Lower leg skin (tissue), 4 donors: ENCODE measurements around the gene VSIG2. TPM values are rescaled to one million over a fixed set of nuclear protein-coding genes. Genes with fewer than 3 reads are reported as not detected.
A peak's percentile ranks its signal among the peaks of the same experiment; 100 is the strongest.

Experiments used
- DNase-seq, 2 donors: peaks; one replicate each; pipeline ENCODE4 v3.0.0-alpha.2; 2019; ENCODE audit warnings: low spot score in 2 of 2
- H3K4me3 ChIP-seq: fragments of 200-600 bp; sonication (generic); 2 replicates; pipeline ENCODE4 v1.5.1; 2017; ENCODE audit warnings: mild to moderate bottlenecking, low read depth; ENCODE audit not compliant: poor library complexity, severe bottlenecking
- POLR2A ChIP-seq, 2 donors: fragments of 450-650 bp; IDR thresholded peaks; one replicate each; pipeline ENCODE4 v1.6.1; 2016 to 2017; ENCODE audit warnings: antibody characterized with exemption in 2 of 2, mild to moderate bottlenecking in 1 of 2, moderate library complexity in 1 of 2
- WGBS, 2 donors: methylation state at CpG; one replicate each; pipeline ENCODE4 v1.1.5; 2018; 5-methylcytosine and 5-hydroxymethylcytosine counted together
- intact Hi-C: fragments of 100-400 bp; cut with DNase I; formaldehyde crosslinking; loops from one replicate; pipeline ENCODE4 v1.15.0; 2023; ENCODE audit warnings: low total_unique reads
- total RNA-seq, 4 donors: library from RNA; depleted of rRNA; stranded (reverse); fragments of >200 nt; gene quantifications; one replicate each; pipeline ENCODE4 v1.1.0, GENCODE V29; 2016
- TF ChIP-seq, protein P1 (sequence below), 3 donors: fragments of 450-650 bp; IDR thresholded peaks; one replicate each; pipeline ENCODE4 v1.5.1; 2016; ENCODE audit warnings: antibody characterized with exemption in 3 of 3, mild to moderate bottlenecking in 3 of 3, moderate library complexity in 2 of 3

VSIG2 gene
- total RNA-seq, 4 donors from 2014 or later: 0.30 to 2.3 (median 0.55) TPM

DNA sequence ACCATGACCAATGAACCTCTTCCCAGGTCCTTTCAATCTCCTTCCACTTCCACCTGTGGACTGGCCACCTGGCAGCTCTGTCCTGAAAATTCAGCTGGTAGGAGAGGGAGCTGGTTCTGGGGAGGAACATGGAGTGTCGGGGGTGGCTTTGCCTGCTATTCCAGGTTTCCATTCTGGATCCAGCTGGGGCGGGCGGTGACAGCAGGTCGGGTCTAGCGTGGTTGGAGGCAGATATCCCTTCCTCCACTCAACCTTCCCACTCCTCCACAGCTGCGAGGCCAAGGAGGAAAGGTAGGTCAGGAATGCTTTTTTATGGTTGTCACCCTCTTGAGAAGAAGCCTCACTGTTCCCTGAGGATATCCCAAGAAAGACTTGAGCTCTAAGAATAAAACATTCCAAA, 9.0 kb downstream of the VSIG2 start:
- 75 to 78% methylated on average over 6 of the region's 6 CpGs for WGBS, 2 donors
- H3K4me3 ChIP-seq: no peak overlapping the region
- TF ChIP-seq POLR2A (IDR thresholded peaks at IDR 0.05): no peak
- TF ChIP-seq, protein P1, sequence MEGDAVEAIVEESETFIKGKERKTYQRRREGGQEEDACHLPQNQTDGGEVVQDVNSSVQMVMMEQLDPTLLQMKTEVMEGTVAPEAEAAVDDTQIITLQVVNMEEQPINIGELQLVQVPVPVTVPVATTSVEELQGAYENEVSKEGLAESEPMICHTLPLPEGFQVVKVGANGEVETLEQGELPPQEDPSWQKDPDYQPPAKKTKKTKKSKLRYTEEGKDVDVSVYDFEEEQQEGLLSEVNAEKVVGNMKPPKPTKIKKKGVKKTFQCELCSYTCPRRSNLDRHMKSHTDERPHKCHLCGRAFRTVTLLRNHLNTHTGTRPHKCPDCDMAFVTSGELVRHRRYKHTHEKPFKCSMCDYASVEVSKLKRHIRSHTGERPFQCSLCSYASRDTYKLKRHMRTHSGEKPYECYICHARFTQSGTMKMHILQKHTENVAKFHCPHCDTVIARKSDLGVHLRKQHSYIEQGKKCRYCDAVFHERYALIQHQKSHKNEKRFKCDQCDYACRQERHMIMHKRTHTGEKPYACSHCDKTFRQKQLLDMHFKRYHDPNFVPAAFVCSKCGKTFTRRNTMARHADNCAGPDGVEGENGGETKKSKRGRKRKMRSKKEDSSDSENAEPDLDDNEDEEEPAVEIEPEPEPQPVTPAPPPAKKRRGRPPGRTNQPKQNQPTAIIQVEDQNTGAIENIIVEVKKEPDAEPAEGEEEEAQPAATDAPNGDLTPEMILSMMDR (IDR thresholded peaks at IDR 0.05): no peak
- intact Hi-C loops: no loop called here
- DNase-seq: no peak

GRCh38 chr11:124742555-124742954, 9.5 kb downstream of the VSIG2 start:
- TF ChIP-seq POLR2A (IDR thresholded peaks at IDR 0.05): no peak
- TF ChIP-seq, protein P1 (IDR thresholded peaks at IDR 0.05): no peak
- WGBS, 2 donors: 74 to 79% methylated on average over 2 of the region's 2 CpGs

GRCh38 chr11:124740277-124740882, 11.7 kb downstream of the VSIG2 start:
- no peak for TF ChIP-seq POLR2A (IDR thresholded peaks at IDR 0.05)
- TF ChIP-seq, protein P1 (IDR thresholded peaks at IDR 0.05): no peak
- DNase-seq: peak in 1 of 2 donors; percentile 88
- peak overlapping the region; percentile 31 for H3K4me3 ChIP-seq
- intact Hi-C loops: no loop called here
- WGBS, 2 donors: 1 to 2% methylated on average over 32 to 37 of the region's 37 CpGs

More at GRCh38 chr11:124742555-124742954, 9.5 kb downstream of the VSIG2 start:
- no peak overlapping the region for H3K4me3 ChIP-seq
- intact Hi-C loops: no loop called here
- no peak for DNase-seq

DNA sequence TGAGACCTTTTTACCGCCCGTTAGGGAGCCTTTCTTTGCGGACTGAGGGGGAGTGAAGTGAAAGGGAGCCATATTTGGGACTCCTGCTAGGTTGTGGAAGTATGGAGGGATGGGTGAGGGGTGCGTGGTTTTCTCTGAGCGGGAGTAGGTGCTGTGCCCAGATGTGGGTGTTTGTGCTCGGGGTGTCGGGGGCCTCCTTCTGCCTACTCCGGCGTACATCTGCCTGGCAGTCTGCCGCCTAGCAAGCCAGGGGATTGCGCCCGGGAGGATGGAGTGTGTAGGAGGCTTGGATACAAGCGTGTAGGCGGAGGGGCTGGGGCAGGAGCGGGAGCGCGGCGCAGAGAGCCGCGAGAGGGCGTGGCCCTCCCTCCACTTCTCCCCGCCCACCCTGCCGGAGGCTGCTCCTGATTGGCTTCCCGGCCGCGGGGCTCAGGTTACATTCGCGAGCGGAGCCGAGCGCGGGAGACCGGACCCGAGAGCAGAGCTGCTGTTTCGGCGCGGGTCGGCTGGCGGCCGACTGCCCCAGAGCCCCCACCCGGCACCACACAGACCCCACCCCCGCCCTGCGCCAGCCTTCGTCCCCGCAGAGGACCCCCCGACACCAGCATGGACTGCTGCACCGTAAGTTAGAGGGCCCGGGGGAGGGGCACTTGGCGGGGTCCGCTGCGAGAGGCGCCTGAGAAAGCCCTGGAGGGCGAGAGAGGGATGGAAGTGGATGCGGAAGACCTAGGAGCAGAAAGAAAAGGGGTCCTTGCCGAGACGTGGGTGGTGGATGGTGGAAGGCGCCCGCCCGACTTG, 12.4 kb downstream of the VSIG2 start, which contains the start of gene NRGN:
Gene NRGN (plus strand): TSS at position 464 of the 798 bp plus-strand sequence. CDS start 143 bp downstream, at position 607.
- no peak for TF ChIP-seq POLR2A (IDR thresholded peaks at IDR 0.05)
- TF ChIP-seq, protein P1 (IDR thresholded peaks at IDR 0.05): no peak
- peak; percentile 88 to 98 for DNase-seq
- intact Hi-C loops: no loop called here

DNA sequence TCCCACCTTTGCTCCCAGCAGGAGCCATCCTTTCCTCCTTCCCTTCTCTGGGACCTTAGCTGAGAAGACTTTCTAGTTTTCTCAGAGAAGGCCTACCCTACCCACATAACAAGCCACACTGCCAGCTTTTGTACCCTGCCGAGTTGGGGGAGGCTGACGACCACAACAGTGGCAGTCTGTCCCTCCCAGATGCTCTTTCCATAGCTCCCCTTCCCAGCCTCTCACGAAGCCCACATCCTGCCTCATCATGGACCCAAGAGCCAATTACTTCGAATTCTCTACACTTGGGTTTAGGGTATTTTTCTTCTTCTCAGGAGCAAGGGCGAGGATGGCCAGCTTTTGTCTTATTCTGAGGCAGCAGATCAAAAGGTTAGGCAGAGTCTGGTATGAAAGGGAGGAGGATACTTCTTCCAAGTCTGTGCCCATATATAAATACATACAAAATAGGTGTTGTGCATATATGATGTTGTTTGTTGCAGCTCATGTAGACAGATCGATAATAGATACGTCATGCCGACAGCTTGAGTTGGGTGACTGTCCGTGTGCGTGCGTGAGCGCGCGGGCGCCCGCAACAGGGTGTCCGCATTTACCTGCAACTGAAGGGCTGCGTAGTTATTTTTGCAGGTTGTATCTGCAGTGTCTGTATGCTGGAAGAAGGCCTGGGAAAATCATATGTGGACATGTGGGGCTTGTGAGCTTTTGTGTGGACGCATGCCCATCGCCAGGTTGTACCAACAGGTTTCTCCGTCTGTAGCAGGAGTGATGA, 13.2 kb downstream of the VSIG2 start:
- no peak overlapping the region for H3K4me3 ChIP-seq
- DNase-seq: no peak
- WGBS, 2 donors: 51 to 58% methylated on average over 21 of the region's 21 CpGs
- TF ChIP-seq, protein P1 (IDR thresholded peaks at IDR 0.05): no peak
- TF ChIP-seq POLR2A (IDR thresholded peaks at IDR 0.05): no peak
- intact Hi-C loops: no loop called here

More for the DNA sequence above, 12.4 kb downstream of the VSIG2 start, which contains the start of gene NRGN:
- H3K4me3 ChIP-seq: peak within 1 kb of the TSS; percentile 31
- WGBS, 2 donors: 0 to 2% methylated on average over 37 to 45 of the region's 59 CpGs
